NCI-H2107 (cell line): ENCODE data around the gene DCTN2.

Experiments
- DNase-seq: peaks from one replicate; lab custom pipeline; 2025; lab: John Stamatoyannopoulos, UW

Gene DCTN2

DNA sequence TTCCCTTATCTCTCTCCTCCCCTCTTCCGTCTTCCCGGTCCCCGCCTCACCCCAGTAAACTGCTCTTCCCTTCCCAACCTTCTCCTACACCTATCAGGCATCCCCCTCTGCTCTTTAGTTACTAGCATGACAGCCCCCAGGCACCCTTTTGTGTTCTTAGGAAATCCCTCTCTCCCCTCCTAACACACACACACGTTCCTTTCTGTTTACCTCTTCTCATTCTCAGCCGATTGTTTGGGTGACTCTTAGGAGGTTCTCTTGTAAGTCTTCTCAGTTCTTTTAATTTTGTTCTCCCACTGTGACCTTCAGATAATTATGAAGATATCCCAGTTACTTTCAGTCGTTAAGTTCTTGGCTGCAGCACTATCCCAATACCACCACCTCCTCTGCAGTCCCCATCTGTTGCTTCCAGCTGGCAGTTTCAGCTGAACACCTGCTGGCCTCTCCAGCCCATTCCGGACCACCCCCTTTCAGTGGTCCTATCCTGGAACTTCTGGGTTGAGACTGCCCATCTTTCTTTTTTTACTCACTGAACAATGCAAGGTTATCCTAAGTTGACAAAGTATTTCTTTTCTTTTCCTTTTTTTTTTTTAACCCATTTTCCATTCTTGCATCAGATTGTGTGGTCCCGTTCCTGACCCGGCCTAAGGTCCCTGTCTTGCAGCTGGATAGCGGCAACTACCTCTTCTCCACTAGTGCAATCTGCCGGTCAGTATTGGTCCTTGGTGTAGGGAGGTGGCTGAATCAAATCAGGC is 58.4 kb downstream of the DCTN2 start:
- DNase-seq = no peak

DNA sequence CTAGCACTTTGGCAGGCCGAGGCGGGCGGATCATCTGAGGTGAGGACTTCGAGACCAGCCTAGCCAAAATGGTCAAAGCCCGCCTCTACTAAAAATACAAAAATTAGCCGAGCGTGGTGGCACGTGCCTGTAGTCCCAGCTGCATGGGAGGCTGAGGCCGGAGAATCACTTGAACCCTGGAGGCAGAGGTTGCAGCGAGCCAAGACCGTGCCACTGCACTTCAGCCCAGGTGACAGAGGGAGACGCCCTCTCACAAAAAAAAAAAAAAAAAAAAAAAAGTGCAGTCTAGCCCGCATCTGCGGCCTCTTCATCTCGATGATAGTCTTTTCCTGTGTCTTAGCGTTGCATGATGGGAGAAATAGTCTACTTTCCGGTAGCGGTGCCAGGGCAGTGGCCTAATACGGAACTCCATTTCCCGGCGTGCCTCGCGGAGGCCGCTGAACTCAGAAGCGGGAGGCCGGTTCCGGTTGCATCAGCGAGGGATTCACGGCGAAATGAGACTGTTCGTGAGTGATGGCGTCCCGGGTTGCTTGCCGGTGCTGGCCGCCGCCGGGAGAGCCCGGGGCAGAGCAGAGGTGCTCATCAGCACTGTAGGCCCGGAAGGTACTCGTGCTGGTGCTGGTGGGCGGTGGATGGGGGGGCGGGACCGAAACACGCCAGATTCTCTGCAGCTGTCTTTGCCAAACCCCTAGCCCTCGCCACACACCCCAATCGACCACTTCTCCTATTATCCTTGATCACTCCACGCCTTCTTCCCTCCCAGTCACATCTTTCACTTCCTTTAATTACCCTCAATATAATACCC is 59.2 kb downstream of the DCTN2 start, which contains the start of gene MARS1:
MARS1 (plus strand) TSS at position 472 of the 805 bp plus-strand sequence; CDS start at position 495, 23 bp downstream.
- peak; percentile 95 for DNase-seq

DNA sequence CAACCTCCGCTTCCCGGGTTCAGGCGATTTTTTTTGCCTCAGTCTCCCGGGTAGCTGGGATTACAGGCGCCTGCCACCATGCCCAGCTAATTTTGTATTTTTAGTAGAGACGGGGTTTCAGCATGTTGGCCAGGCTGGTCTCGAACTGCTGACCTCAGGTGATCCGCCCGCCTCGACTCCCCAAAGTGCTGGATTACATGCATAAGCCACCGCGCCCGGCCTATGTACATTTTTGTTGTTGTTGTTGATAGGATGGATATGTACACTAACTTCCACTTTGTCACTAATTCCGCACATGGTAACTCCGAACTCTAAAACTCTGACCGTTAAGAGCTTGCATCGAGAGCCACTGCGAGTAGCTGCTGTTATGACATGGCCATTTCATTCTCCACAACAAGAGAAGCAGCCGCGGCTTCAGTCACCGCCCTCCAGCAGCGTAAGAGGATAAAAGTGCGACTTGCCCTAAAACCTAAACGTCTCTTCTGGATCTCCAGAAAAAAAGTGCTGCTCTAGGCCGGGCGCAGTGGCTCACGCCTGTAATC is 59.9 kb downstream of the DCTN2 start:
- DNase-seq = no peak

DNA sequence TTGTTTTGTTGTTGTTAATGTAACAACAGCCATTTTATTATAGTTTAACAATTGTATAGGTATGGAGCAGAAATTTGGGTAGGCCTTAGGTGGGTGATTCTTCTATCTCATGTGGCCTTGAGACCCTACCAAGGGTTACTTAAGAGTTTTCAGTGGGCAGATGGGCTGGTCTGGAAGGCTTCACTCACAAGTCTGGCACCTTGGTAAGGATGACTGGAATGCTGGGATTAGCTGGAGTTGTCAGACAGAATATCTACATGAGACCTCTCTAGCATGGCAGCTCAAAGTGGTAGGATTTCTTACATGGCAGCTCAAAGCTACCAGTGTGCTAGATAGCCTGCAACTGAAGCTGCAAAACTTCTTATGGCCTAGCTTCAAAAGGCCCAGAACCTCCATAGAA is 61.3 kb downstream of the DCTN2 start:
- DNase-seq = no peak

DNA sequence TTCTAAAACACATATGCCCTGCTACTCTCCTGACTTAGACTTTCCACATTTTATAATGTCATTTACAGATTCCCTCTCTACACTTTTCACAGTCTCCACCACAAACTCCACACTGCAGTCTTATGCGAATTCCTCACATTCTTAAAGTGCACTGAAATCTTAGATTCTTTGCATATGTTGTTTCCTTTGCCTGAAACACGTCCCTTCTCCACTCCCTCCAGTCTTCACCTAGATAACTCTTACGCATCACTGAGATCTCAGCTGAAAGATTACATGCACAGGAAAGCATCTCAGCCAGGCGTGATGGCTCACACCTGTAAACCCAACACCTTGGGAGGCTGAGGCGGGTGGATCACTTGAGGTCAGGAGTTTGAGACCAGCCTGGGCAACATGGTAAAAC is 63.5 kb downstream of the DCTN2 start:
- DNase-seq = no peak

DNA sequence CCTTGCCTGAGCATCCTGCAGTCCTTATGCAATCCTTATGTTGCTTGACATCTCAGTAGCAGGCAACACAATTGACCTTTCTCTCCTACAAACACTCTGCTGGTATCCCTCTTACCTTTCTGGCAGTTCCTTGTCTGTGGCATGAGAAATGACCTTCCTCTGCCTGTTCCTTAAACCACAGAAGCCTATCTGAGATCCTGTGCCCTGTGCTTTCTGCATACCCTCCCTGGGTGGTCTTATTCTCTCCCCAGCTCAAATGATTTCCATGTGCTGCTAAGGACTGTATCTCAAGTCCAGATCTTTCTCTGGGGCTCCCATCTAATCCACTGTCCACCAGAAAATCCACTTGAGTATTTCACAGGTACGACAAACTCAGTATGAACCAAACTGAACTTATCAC is 65.3 kb downstream of the DCTN2 start:
- DNase-seq = no peak
